AG10803 (cell line): ENCODE measurements around the gene CCT3.

Experiments
- DNase-seq: peaks from one replicate; pipeline ENCODE4 v3.0.0; 2010; ENCODE audit warnings: low read depth
- H3K4me3 ChIP-seq: 2 replicates; pipeline ENCODE4 v1.5.1; 2011; ENCODE audit warnings: mild to moderate bottlenecking, low read length, control low read depth
- CTCF ChIP-seq: conservative IDR thresholded peaks from 2 replicates; pipeline ENCODE4 v1.5.1; 2011; ENCODE audit warnings: mild to moderate bottlenecking, low read length, control low read depth, inconsistent platforms

The CCT3 gene

DNA sequence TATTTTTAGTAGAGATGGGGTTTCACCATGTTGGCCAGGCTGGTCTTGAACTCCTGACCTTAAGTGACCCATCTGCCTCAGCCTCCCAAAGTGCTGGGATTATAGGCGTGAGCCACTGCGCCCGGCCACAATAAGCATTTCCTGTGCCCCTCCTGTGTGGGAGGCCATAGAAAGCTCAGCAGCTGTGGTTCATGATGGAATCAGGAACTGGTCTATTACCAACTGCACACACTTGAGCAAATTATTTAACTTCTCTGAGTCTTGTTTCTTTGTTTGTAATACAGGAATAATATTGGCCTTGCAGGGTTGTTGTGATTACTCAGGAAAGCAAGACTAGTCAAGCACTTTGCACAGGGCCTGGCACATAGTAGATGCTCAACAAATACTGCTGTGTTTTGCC, 45.9 kb upstream of the CCT3 start:
- no peak overlapping the region for H3K4me3 ChIP-seq
- no peak for DNase-seq
- no peak for TF ChIP-seq CTCF

- peak; percentile 87 for TF ChIP-seq CTCF
- DNase-seq = peak; percentile 42
- no peak overlapping the region for H3K4me3 ChIP-seq
Observed at GRCh38 chr1:156383023-156383422, 44.9 kb upstream of the CCT3 start.

DNA sequence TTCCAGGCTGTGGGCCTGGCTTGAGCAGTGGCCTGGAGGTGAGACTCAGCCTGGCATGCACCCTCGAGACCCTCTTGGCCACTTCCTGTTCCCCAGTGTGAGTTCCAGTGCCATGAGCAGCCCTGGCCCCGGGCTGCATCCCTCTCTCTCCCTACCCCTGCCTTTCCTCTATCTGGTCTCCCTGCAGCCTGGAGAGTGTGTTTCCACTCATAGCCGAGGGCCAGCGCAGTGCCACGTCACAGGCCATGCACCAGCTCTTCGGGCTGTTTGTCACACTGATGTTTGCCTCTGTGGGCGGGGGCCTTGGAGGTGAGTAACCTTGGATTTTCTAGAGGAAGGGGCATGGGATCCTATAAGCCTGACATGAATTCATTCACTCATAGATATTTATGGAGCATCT, 44.5 kb upstream of the CCT3 start:
- TF ChIP-seq CTCF = no peak
- H3K4me3 ChIP-seq = no peak overlapping the region
- DNase-seq = no peak

GRCh38 chr1:156379420-156380165, 41.5 kb upstream of the CCT3 start:
- TF ChIP-seq CTCF = peak; percentile 15; the same call in 1 of the 2 replicates
- peak; percentile 28 for DNase-seq
- no peak overlapping the region for H3K4me3 ChIP-seq

- DNase-seq = no peak
- no peak for TF ChIP-seq CTCF
- no peak overlapping the region for H3K4me3 ChIP-seq
Observed at GRCh38 chr1:156378557-156378956, 40.5 kb upstream of the CCT3 start.

GRCh38 chr1:156376958-156377919, 39.1 kb upstream of the CCT3 start:
- DNase-seq = no peak
- H3K4me3 ChIP-seq = no peak overlapping the region
- no peak for TF ChIP-seq CTCF
